ENCODE results near the gene DCLRE1B. TPM values are rescaled to one million over a fixed set of nuclear protein-coding genes. Genes with fewer than 3 reads are reported as not detected.

DCLRE1B gene
- total and polyA plus RNA-seq, 2 donors (not counting 1 experiment from before 2014, with no cell fraction given): 1.0 to 4.8 TPM

- Histone ChIP-seq H3K9me3 (ENCODE audit: control extremely low read depth in 1 of 3, control insufficient read depth in 2 of 3, insufficient read depth in 1 of 3, low read length in 2 of 3) (no peaks in the 10 kb centered on the region), H3K27me3 (replicated peaks in 1 of 4; ENCODE audit: control extremely low read depth in 1 of 4, control insufficient read depth in 3 of 4, insufficient read depth in 4 of 4, low read length in 3 of 4) (no peaks in the 10 kb centered on the region), H2AFZ (ENCODE audit: insufficient read depth, low read depth, low read length, poor library complexity, severe bottlenecking) (no peak overlapping the region), H3K4me1 (ENCODE audit: control insufficient read depth in 2 of 2, insufficient read depth in 2 of 2, low read length in 2 of 2) (peaks cover 16 to 25% of the 10 kb centered on the region in 2 donors), H3K4me2 (replicated peaks; ENCODE audit: low read depth, low read length, poor library complexity, severe bottlenecking) (peak overlapping the region; percentile 7), H3K4me3 (ENCODE audit: control extremely low read depth in 1 of 5, extremely low read depth in 1 of 5, insufficient read depth in 1 of 5, low read depth in 2 of 5, low read length in 4 of 5) (no peak overlapping the region), H4K20me1 (ENCODE audit: control insufficient read depth, insufficient read depth, low read length, poor library complexity, severe bottlenecking) (peaks cover 32% of the 10 kb centered on the region), H3K9ac (ENCODE audit: low read length) (peak overlapping the region; percentile 32), H3K27ac (ENCODE audit: low read length in 2 of 2) (peak overlapping the region in 1 of 2 donors; percentile 62), H3K79me2 (ENCODE audit: control insufficient read depth, insufficient read depth, low read length) (peaks cover 90% of the 10 kb centered on the region), H3K36me3 (replicated peaks in 1 of 2; ENCODE audit: control extremely low read depth in 1 of 2, control insufficient read depth in 1 of 2, extremely low read depth in 1 of 2, insufficient read depth in 2 of 2, low read length in 1 of 2) (peaks cover 0 to 4% of the 10 kb centered on the region in 2 experiments)
- ATAC-seq (ENCODE audit: low read depth) (no peak), DNase-seq (no peak)
- TF ChIP-seq EZH2 (IDR thresholded peaks at IDR 0.05; ENCODE audit: borderline replicate concordance, insufficient read depth, low read depth, low read length, poor library complexity, severe bottlenecking): no peak
- TF ChIP-seq CTCF (IDR thresholded peaks at IDR 0.05): no peak
- Mint-ChIP-seq H3K27me3 (no peaks in the 10 kb centered on the region), H3K9me3 (ENCODE audit: insufficient read depth) (no peaks in the 10 kb centered on the region), H3K4me1 (peaks cover 41% of the 10 kb centered on the region), H3K4me3 (peak overlapping the region; percentile 53), H3K27ac (peak overlapping the region; percentile 2)
- no CpG with 5 or more reads among the region's 3 CpGs for WGBS (ENCODE audit: insufficient coverage)
- ChIA-PET CTCF (interaction anchor here (1.3 to 1.4 kb wide), 2 partner anchors 16 to 87 kb away, joined by 3 to 4 read pairs; no protein-coding TSS in a partner anchor), POLR2A (no interaction called here)
- intact Hi-C loops (cut with micrococcal nuclease): loop anchor here (5.0 kb wide), 1 partner anchor 110 kb away; no protein-coding TSS in a partner anchor
Measured at GRCh38 chr1:113946678-113947387, 41.7 kb downstream of the DCLRE1B start.

Measured in B cell (primary cell).